HL-60/S4 treated with phorbol 12-myristate 13-acetate at 8.2 ng/mL for 4 days and 3 days (cell line): Measurements from ENCODE around the gene TFPI.

Experiments used
- in situ Hi-C: fragments of 300-500 bp; cut with MboI; formaldehyde crosslinking; loops from 2 replicates; pipeline ENCODE4 v1.15.0; 2022; ENCODE audit warnings: low sequenced_read_pairs

The TFPI gene

GRCh38 chr2:187506416-187506815 is 47.8 kb downstream of the TFPI start:
- in situ Hi-C loops: no loop called here

GRCh38 chr2:187505065-187505672 is 49.1 kb downstream of the TFPI start:
- in situ Hi-C loops: no loop called here

- in situ Hi-C loops: no loop called here
These were observed 49.8 kb downstream of the TFPI start for GRCh38 chr2:187504312-187504921.

GRCh38 chr2:187503700-187504099 is 50.5 kb downstream of the TFPI start:
- in situ Hi-C loops: no loop called here

- in situ Hi-C loops: no loop called here
These were observed 51.8 kb downstream of the TFPI start for GRCh38 chr2:187502467-187502866.

GRCh38 chr2:187500585-187501359 is 53.5 kb downstream of the TFPI start:
- in situ Hi-C loops: no loop called here

GRCh38 chr2:187499941-187500532 is 54.2 kb downstream of the TFPI start:
- in situ Hi-C loops: no loop called here

GRCh38 chr2:187497858-187498463 is 56.3 kb downstream of the TFPI start:
- in situ Hi-C loops: no loop called here

- in situ Hi-C loops: no loop called here
These were observed 57.1 kb downstream of the TFPI start for GRCh38 chr2:187497140-187497539.

- in situ Hi-C loops: no loop called here
These were observed 58.9 kb downstream of the TFPI start for GRCh38 chr2:187495324-187495723.

GRCh38 chr2:187493877-187494568 is 60.2 kb downstream of the TFPI start:
- in situ Hi-C loops: no loop called here

GRCh38 chr2:187493180-187493579 is 61.1 kb downstream of the TFPI start:
- in situ Hi-C loops: no loop called here

- in situ Hi-C loops: no loop called here
These were observed 68.0 kb downstream of the TFPI start for GRCh38 chr2:187486241-187486640.

GRCh38 chr2:187485523-187485922 is 68.7 kb downstream of the TFPI start:
- in situ Hi-C loops: no loop called here

- in situ Hi-C loops: no loop called here
These were observed 70.7 kb downstream of the TFPI start for GRCh38 chr2:187483537-187483936.

- in situ Hi-C loops: no loop called here
These were observed 71.4 kb downstream of the TFPI start for GRCh38 chr2:187482796-187483195.

- in situ Hi-C loops: no loop called here
These were observed 72.7 kb downstream of the TFPI start for GRCh38 chr2:187481543-187481942.

- in situ Hi-C loops: no loop called here
These were observed 75.5 kb downstream of the TFPI start for GRCh38 chr2:187478719-187479118.

GRCh38 chr2:187477051-187477450 is 77.2 kb downstream of the TFPI start:
- in situ Hi-C loops: no loop called here

GRCh38 chr2:187475499-187476248 is 78.6 kb downstream of the TFPI start:
- in situ Hi-C loops: no loop called here
